GM19193 (cell line): ENCODE results near the gene SPAG16.

Source experiments
- POLR2A ChIP-seq: IDR thresholded peaks from 4 replicates; pipeline ENCODE4 v1.6.1; 2011; ENCODE audit not compliant: insufficient read depth, insufficient read length; ENCODE audit errors: extremely low read depth

SPAG16 gene

GRCh38 chr2:214410918-214411554 lies 1126.8 kb downstream of the SPAG16 start, which contains the start of gene VWC2L:
Gene VWC2L, plus strand, starts transcription at chr2:214411054. Its CDS starts 3,140 bp downstream, at chr2:214414194.
- TF ChIP-seq POLR2A, result no peak

- TF ChIP-seq POLR2A, result no peak
These were observed 1128.4 kb downstream of the SPAG16 start for GRCh38 chr2:214412679-214413078.

- no peak for TF ChIP-seq POLR2A
These were observed 1152.2 kb downstream of the SPAG16 start for GRCh38 chr2:214436470-214436869.

GRCh38 chr2:214450118-214450894 lies 1166.0 kb downstream of the SPAG16 start:
- no peak for TF ChIP-seq POLR2A

GRCh38 chr2:214451516-214452275 lies 1167.4 kb downstream of the SPAG16 start:
- TF ChIP-seq POLR2A, result no peak
